Measurements from ENCODE around the gene PRDM1.

PRDM1 gene

GRCh38 chr6:106098383-106099234, 12.5 kb downstream of the PRDM1 start:
- DNase-seq, result peak; percentile 62

GRCh38 chr6:106099235-106099537, 13.1 kb downstream of the PRDM1 start:
- peak; percentile 51 for DNase-seq

- DNase-seq, result no peak
Observed at GRCh38 chr6:106100755-106101154, 14.6 kb downstream of the PRDM1 start.

- DNase-seq, result no peak
Observed at GRCh38 chr6:106101466-106101865, 15.3 kb downstream of the PRDM1 start.

- no peak for DNase-seq
Observed at GRCh38 chr6:106102034-106102433, 15.9 kb downstream of the PRDM1 start.

GRCh38 chr6:106102967-106103727, 17.0 kb downstream of the PRDM1 start:
- no peak for DNase-seq

- no peak for DNase-seq
Observed at GRCh38 chr6:106103728-106104109, 17.6 kb downstream of the PRDM1 start.

- DNase-seq, result no peak
Observed at GRCh38 chr6:106104476-106104875, 18.3 kb downstream of the PRDM1 start.

GRCh38 chr6:106104941-106105340, 18.8 kb downstream of the PRDM1 start:
- no peak for DNase-seq

GRCh38 chr6:106105493-106105892, 19.4 kb downstream of the PRDM1 start:
- DNase-seq, result no peak

GRCh38 chr6:106106276-106107042, 20.3 kb downstream of the PRDM1 start:
- DNase-seq, result no peak

GRCh38 chr6:106107043-106107613, 21.0 kb downstream of the PRDM1 start:
- no peak for DNase-seq

GRCh38 chr6:106108129-106108528, 22.0 kb downstream of the PRDM1 start:
- no peak for DNase-seq

- DNase-seq, result no peak
Observed at GRCh38 chr6:106109029-106109428, 22.9 kb downstream of the PRDM1 start.

GRCh38 chr6:106110164-106110826, 24.2 kb downstream of the PRDM1 start:
- DNase-seq, result no peak

GRCh38 chr6:106112433-106112832, 26.3 kb downstream of the PRDM1 start:
- DNase-seq, result no peak

- no peak for DNase-seq
Observed at GRCh38 chr6:106113256-106113959, 27.3 kb downstream of the PRDM1 start.

- DNase-seq, result no peak
Observed at GRCh38 chr6:106114492-106114891, 28.4 kb downstream of the PRDM1 start.

GRCh38 chr6:106115286-106115685, 29.1 kb downstream of the PRDM1 start:
- DNase-seq, result no peak

GRCh38 chr6:106116125-106116832, 30.1 kb downstream of the PRDM1 start:
- no peak for DNase-seq

- no peak for DNase-seq
Observed at GRCh38 chr6:106117579-106117978, 31.4 kb downstream of the PRDM1 start.

All from NCI-H1105 (cell line).